GM21786 (cell line): ENCODE results near the gene TSEN2.
"Not testable (repeated sequence)": the region's sequence is repeated elsewhere in the genome, so short reads cannot be mapped to it uniquely, and the experiment has no call there.

ENCODE experiments used
- ATAC-seq: cut with Tn5 transposase; IDR thresholded peaks from one replicate; pipeline ENCODE4 v1.9.1; 2021; ENCODE audit not compliant: unreplicated experiment

Gene TSEN2

DNA sequence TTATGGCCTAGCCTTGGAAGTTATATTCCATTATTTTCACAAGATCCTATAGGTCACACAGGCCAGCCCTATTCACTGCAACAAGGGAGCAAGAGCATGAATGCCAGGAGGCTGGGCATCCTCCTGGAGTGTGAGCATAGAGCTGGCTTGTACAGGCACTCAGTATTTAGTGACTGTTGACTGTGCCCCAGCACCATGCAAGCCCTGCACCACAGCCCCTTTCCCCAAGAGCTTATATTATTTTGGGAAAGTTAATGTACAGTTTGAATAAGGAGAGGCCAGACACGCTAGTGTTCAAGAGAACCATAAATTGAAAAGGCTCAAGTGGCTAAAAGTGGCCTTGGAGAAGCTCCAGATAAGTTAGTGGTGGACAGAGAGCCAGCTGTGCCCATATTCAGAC lies 32.3 kb upstream of the TSEN2 start:
- no peak for ATAC-seq

- ATAC-seq = no peak
Observed at GRCh38 chr3:12452361-12453330, 31.6 kb upstream of the TSEN2 start.

- no peak for ATAC-seq
Observed at GRCh38 chr3:12454076-12454815, 30.0 kb upstream of the TSEN2 start.

DNA sequence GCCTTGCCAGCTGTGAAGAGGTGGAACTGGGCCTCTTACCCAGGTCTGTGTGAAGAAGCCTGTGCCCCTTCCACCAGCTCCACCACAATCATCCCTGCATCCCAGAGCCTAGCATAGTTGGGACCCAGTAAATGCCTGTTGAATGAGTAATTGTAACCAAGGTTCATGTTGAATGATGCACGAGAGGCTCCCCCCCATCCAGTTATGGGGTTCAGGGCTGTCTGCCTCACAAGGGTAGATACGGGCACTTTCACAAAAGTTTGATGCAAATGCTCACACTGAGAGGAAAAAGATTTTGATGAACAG lies 29.5 kb upstream of the TSEN2 start:
- no peak for ATAC-seq

GRCh38 chr3:12455740-12456139 lies 28.5 kb upstream of the TSEN2 start:
- no peak for ATAC-seq

DNA sequence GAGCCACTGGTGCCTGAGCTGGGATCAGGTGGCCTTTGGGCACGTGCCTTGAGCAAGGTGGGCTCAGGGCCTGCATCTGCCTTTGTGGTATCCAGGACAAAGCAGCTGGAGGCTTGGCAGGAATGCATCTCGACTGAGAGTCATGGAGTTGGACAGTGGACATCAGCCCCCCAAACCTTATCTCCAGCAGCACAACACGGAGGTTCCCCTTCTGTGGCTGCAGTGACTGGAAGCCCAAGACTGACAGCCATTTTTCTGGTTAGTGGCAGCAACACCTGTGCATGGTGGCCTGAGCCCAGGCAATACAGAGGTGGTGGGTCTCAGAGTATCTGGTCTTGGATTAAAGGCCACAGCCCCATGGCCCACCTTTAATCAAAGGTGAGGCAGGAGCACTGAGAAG lies 27.8 kb upstream of the TSEN2 start:
- ATAC-seq = no peak

DNA sequence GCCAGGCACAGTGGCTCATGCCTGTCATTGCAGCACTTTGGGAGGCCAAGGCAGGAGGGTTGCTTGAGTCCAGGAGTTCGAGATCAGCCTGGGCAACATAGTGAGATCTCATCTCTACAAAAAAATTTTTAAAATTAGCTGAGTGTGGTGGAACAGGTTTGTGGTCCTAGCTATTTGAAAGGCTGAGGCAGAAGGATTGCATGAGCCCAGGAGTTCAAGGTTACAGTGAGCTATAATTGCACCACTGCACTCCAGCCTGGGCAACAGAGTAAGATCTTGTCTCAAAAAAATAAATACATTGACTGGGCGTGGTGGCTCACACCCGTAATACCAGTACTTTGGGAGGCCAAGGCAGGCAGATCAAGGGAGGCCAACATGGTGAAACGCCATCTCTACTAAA lies 26.9 kb upstream of the TSEN2 start:
- not testable (repeated sequence) for ATAC-seq

DNA sequence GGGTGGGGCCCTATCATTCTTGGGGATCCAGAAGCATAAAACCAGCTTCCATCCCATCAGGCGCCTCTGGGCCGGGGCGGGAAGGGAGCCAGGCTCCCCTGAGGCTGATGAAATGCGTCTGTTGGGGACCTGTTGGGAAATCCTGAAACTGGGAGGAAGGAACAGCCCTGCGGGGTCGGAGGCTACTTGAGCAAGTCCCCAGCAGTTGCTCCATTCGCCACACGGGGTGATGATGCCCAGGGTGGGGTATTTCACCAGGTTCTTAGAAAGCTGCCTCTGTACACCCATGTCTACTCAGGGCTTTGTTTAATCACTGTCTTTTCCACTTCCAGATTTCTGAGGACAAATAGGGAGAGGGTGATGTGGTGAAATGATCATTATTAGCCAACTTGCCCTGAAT lies 25.4 kb upstream of the TSEN2 start:
- no peak for ATAC-seq

DNA sequence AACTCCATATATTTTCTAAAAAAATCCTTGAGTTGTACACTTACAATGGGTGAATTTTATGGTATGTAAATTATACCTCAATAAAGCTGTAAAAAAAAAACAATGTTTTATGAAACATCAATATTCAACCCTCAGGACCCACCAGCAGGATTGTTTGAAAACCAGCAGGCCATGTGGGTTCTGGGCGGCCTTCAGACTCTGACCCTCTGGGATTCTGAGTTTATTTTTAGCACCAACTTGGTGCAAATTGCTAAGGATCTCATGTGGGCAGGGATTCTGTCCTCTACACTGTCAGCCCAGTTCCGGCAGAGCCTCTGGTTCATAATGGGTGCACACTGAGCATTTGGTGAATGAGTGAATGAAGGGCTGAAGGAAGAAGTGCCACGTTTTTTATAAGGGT lies 24.2 kb upstream of the TSEN2 start:
- ATAC-seq = no peak

DNA sequence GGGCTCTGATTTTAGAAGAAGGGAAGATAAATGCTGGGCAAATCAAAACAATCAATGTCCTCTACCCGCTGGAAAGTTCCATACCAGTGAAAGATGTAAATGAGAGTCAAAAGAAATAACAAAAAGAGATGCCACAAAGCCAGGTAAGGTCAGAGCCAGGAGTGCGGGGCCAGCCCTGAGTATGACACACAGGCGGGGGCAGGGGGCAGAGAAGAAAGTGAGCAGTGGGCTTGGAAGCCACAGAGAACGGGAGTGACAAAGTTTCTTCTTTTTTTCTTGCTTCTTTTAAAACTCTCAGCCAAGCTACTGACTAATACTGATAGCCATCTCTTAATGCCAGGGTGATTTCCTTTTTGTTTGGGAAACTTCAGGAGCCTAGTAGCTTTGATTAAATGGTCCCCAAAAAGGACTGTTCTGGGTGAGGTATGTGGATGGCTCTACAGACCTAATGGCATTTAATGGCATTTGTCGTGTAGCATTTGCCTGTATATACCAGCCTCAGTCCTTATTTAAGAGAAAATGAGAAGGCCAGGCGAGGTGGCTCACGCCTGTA lies 23.1 kb upstream of the TSEN2 start:
- no peak for ATAC-seq

DNA sequence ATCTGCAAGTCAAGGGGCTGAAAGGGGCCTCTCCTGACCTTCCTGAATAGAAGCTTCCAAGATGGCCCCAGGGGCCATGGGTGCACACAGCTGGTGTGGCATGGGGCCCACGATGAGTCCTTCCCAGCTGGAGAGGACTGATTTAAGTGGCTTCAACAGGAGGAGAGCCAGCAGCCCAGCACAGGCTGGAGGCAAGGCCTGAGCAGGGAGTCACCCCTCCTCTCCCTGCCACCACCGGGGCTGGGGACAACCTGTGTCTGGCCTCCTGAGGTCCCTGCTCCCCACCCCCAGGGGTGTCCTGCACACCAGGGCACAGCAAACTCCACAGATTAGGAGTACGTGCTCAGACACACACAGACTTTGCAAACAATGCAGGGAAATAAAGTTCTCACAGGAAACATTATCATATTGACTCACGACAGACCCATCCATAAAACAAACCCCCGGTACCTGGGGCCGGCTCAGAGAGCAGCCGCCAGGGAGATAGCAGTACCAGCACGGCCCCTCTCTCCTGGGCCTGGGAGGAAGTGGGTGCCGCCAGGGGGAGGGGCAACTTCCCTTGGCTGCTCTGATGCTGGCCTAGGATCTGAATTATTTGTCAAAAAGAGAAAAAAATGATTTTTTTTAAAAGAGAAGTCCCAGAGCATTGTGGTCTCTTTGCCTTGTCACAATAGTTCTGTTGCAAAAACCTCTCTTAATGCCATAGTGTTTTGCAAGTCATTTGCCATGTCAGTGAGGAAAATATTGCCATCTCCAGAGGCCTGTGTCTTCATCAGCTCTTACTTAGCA lies 21.9 kb upstream of the TSEN2 start:
- ATAC-seq = no peak

DNA sequence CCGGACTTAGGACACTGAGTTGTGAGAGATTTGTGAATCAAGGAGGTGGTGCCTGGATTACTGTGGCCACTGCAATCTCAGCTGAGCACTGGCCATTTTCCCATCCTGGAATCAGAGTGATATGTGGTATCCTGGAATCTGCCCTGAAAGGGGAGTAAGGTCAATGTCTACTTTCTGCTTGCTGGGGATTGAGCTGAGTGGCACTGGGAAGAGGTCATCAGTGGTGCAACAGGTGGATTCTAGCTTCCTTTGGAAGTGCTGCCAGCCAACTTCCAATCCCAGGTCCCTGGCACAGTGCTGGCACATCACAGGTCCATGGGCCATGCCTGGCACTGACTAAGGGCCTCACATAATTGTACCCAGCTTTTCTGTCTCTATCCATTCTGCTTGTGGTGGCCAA lies 20.6 kb upstream of the TSEN2 start:
- no peak for ATAC-seq

DNA sequence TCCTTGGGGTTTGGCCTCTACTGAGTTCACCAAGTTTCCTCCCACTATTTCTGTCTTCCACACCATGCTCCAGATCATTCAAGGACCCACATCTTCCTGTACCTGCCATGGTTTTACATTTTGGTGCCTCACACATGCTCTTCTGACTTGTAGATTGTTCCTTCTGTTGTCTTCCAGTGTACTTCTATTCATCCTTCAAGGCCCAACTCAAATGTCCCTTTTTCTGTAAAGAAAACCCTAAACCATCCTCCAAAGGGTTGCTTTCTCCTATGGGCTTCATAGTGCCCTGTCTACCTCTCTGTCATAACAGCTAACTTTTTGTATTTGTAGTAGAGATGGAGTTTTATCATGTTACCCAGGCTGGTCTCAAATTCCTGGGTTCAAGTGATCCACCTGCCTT lies 20.1 kb upstream of the TSEN2 start:
- ATAC-seq = no peak

DNA sequence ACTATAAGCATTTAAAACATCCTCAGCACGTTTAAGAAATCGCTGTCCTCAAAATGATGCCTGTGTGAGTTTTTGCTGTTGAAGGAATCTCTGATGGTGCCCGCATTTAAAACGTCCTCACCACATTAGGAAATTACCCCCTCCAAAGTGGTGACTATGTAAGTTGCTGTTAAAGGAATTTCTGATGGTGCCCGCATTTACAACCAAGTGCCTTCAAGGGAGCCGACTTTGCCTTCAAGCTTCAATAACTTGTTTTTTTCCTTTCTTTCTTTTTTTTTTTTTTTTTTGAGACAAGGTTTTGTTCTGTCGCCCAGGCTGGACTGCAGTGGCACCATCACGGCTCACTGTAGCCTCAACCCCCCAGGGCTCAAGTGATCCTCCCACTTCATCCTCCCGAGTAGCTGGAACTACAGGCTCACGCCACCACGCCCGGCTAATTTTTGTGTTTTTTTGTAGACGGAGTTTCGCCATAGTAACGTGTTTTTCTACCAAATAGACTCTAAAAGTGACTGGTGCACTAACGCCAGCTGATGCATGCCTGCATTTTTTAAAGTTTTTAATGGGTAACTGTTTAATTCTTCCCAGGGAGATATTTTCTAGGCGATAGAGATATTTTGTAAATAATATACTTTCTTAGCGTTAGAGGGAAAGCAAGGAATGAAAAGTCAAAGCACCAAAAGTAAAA lies 19.0 kb upstream of the TSEN2 start:
- ATAC-seq = no peak

GRCh38 chr3:12465836-12466225 lies 18.4 kb upstream of the TSEN2 start:
- ATAC-seq = no peak

GRCh38 chr3:12467746-12468145 lies 16.5 kb upstream of the TSEN2 start:
- no peak for ATAC-seq

DNA sequence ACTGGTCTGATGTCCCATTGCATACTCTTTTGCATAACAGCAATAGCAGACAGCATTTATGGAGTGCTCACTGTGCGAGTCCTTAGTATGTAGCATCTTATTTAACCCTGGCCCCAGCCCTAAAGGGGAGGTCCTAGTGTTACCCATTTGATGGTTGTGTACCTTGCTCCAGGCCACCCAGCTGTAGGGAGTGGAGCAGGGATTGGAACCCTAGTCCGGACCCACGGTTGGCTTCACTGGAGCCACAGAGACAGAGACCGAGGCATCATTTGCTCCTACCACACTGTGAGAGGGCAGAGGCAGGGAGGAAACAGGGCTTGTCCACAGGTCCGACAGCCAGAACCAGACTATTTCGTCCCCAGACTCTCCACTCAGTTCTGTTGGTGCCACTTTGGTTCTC lies 16.0 kb upstream of the TSEN2 start:
- ATAC-seq = no peak

DNA sequence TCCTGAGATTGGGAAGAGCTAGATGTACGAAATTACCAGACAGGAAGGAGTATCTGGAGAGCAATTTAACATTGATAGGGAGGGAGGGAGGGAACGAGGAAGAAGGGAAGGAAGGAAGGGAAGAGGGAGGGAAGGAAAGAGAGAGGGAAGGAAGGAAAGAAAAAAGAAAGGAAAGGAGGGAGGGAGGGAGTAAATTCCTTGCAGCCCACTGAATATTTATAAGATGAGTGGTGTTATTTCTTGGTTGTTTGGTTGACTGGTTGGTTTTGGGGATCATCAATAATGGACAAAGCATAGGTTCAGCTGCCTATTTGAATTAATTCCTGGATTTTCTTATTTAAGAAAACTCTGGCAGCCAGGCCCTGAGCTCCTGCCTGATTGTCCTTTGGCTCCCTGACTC lies 15.5 kb upstream of the TSEN2 start:
- ATAC-seq = no peak

DNA sequence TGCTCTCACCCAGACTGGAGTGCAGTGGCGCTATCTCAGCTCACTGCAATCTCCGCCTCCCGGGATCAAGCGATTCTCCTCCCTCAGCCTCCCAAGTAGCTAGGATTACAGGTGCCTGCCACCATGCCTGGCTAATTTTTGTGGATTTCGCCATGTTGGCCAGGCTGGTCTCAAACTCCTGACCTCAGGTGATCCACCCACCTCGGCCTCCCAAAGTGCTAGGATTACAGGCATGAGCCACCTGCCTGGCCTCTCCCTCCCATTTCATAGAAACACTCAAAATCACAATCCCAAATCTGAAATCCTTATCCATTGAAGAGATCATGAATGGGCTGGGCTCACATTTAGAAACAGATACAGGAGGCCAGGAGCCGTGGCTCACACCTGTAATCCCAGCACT lies 15.1 kb upstream of the TSEN2 start:
- ATAC-seq = not testable (repeated sequence)

- ATAC-seq = no peak
Observed at GRCh38 chr3:12470111-12470510, 14.2 kb upstream of the TSEN2 start.

DNA sequence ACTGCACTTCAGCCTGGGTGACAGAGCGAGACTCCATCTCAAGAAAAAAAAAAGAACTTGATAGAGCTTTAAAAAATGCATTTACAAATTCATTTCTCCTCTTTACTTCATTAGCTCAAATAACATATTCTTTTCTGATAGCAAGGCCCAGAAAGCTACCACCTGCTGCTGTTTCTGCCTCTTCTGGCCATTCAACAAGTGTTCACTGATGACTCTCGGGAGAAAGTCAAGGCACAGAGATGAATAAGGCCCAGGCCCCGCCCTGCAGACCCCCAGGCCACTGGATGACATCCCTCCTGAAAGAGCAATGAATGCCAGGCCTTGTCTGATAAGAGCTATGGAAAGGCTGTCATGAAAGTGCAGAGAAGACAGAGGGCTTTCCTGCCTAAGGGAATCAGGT lies 13.6 kb upstream of the TSEN2 start:
- ATAC-seq = no peak
